ENCODE results near the gene ELP2. TPM values are rescaled to one million over a fixed set of nuclear protein-coding genes. Genes with fewer than 3 reads are reported as not detected.

The ELP2 gene
- total and polyA plus RNA-seq, 2 of the 8 experiments (the other 6 are each of a cell fraction or from before 2014, with no cell fraction given) = 55.8 to 165 TPM

DNA sequence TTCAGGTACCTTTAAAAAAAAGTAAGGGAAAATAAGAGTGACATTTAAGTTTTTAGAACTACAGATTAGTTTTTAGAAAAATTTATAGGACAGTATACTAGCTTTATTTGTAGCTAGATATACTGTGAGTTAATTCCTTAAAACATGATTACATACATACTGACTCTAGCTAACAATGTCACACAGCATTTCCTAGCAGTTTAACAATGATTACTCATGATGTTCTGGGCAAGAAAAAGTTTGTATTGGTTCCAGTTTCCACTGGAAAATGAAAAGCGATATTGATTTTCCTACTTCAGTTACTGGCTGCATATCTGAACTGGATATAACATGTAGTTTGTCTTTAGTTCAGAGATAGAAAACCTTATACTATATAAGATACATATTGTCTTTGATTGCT is 20.0 kb upstream of the ELP2 start:
- Histone ChIP-seq H2AFZ (ENCODE audit: low read length) (no peak overlapping the region), H3K9ac (replicated peaks in 1 of 4; ENCODE audit: extremely low read depth in 1 of 4, low read depth in 3 of 4, low read length in 3 of 4) (no peak overlapping the region), H3K4me3 (ENCODE audit: extremely low read depth in 1 of 4, insufficient read depth in 2 of 4, low read depth in 3 of 4, low read length in 4 of 4) (no peak overlapping the region), H2BK20ac (ENCODE audit: low read length) (no peak overlapping the region), H3K79me1 (ENCODE audit: low read depth, low read length) (no peaks in the 10 kb centered on the region), H3K18ac (ENCODE audit: extremely low read depth, low read length) (no peak overlapping the region), H2BK120ac (replicated peaks; ENCODE audit: low read depth, low read length) (no peak overlapping the region), H3K79me2 (ENCODE audit: control insufficient read depth in 1 of 2, insufficient read depth in 2 of 2, low read length in 2 of 2) (no peaks in the 10 kb centered on the region), H3K9me3 (ENCODE audit: insufficient read depth in 2 of 2, low read depth in 1 of 2, low read length in 1 of 2) (no peaks in the 10 kb centered on the region), H4K20me1 (replicated peaks in 1 of 2; ENCODE audit: control insufficient read depth in 1 of 2, insufficient read depth in 2 of 2, low read length in 2 of 2) (no peaks in the 10 kb centered on the region), H3K14ac (ENCODE audit: insufficient read length) (no peak overlapping the region), H3K4me2 (ENCODE audit: insufficient read depth in 1 of 2, low read depth in 2 of 2, low read length in 2 of 2) (no peak overlapping the region), H3K27me3 (replicated peaks in 1 of 4; ENCODE audit: control insufficient read depth in 3 of 4, extremely low read depth in 1 of 4, insufficient read depth in 3 of 4, low read length in 3 of 4) (no peaks in the 10 kb centered on the region), H3K4ac (replicated peaks; ENCODE audit: insufficient read length, low read depth, low read length) (no peak overlapping the region), H4K91ac (replicated peaks; ENCODE audit: insufficient read length, low read length) (no peak overlapping the region), H2AK5ac (ENCODE audit: low read depth, low read length) (no peak overlapping the region), H2BK5ac (ENCODE audit: low read depth, low read length) (no peak overlapping the region), H3K27ac (ENCODE audit: low read depth, low read length) (no peak overlapping the region), H3K4me1 (replicated peaks in 1 of 4; ENCODE audit: control insufficient read depth in 3 of 4, insufficient read depth in 4 of 4, low read length in 3 of 4) (no peaks in the 10 kb centered on the region), H2BK15ac (ENCODE audit: low read length) (no peak overlapping the region), H2BK12ac (ENCODE audit: low read depth, low read length) (no peak overlapping the region), H3K23ac (ENCODE audit: insufficient read length) (no peak overlapping the region), H4K8ac (ENCODE audit: extremely low read depth, insufficient read depth, low read length) (no peak overlapping the region), H3K23me2 (ENCODE audit: low read depth, low read length) (no peaks in the 10 kb centered on the region), H3K56ac (replicated peaks; ENCODE audit: insufficient read length, low read depth, low read length) (no peak overlapping the region), H4K5ac (ENCODE audit: insufficient read length, low read depth, low read length) (no peak overlapping the region), H3K36me3 (ENCODE audit: control insufficient read depth in 2 of 4, insufficient read depth in 4 of 4, low read length in 3 of 4) (peaks cover 9 to 44% (median 28%) of the 10 kb centered on the region in 4 experiments)
- ChIA-PET POLR2A (ENCODE audit: partially characterized antibody) (interaction anchor here (0.7 to 1.3 kb wide), 2 partner anchors 19 to 82 kb away, joined by 3 to 4 read pairs; partner anchors contain the start of gene SLC39A6), CTCF (ENCODE audit: partially characterized antibody) (no interaction called here)
- FAIRE-seq (no peak), DNase-seq (ENCODE audit: low read depth in 1 of 2, low spot score in 2 of 2) (no peak)
- WGBS, 2 experiments (ENCODE audit: extremely low coverage in 1 of 2, insufficient coverage in 1 of 2, insufficient read length in 1 of 2, insufficient replicate concordance in 2 of 2, low coverage in 1 of 2, low lambda C conversion rate in 2 of 2, missing lambda C conversion rate in 1 of 2) = 92% methylated on average over 1 of the region's 1 CpG; no CpG with 5 or more reads in 1 of the 2 experiments
- TF ChIP-seq, protein P1, sequence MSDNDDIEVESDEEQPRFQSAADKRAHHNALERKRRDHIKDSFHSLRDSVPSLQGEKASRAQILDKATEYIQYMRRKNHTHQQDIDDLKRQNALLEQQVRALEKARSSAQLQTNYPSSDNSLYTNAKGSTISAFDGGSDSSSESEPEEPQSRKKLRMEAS (IDR thresholded peaks at IDR 0.05) = no peak
- TF ChIP-seq NRF1 (IDR thresholded peaks at IDR 0.05; ENCODE audit: low read depth, low read length) (no peak), CBX5 (IDR thresholded peaks at IDR 0.05; ENCODE audit: low read depth, low read length) (no peak), CTBP2 (IDR thresholded peaks at IDR 0.05; ENCODE audit: borderline replicate concordance, insufficient read depth, insufficient read length, low read length) (no peak), TBP (IDR thresholded peaks at IDR 0.05; ENCODE audit: low read depth, low read length) (no peak), SP1 (IDR thresholded peaks at IDR 0.05; ENCODE audit: low read depth, low read length) (no peak), JUN (IDR thresholded peaks at IDR 0.05; ENCODE audit: low read depth, low read length) (no peak), TCF12 (IDR thresholded peaks at IDR 0.05; ENCODE audit: low read depth, low read length) (no peak), ZNF274 (IDR thresholded peaks at IDR 0.05; ENCODE audit: borderline replicate concordance, extremely low read depth, low read length) (no peak), BRCA1 (IDR thresholded peaks at IDR 0.05; ENCODE audit: low read depth, low read length) (no peak), POLR2A (IDR thresholded peaks at IDR 0.05; ENCODE audit: control extremely low read depth in 1 of 2, low read depth in 2 of 2, low read length in 2 of 2) (no peak), RBBP5 (IDR thresholded peaks at IDR 0.05; ENCODE audit: borderline replicate concordance, low read depth, low read length) (no peak), MAFK (IDR thresholded peaks at IDR 0.05; ENCODE audit: low read depth, low read length) (no peak), POLR2AphosphoS5 (IDR thresholded peaks at IDR 0.05; ENCODE audit: low read depth, low read length) (no peak), EZH2 (IDR thresholded peaks at IDR 0.05; ENCODE audit: low read depth, low read length, severe bottlenecking) (no peak), BCL11A (IDR thresholded peaks at IDR 0.05; ENCODE audit: low read depth in 2 of 2, low read length in 2 of 2) (no peak)
